GM18507 (cell line): Measurements from ENCODE around the gene SREK1IP1.

Experiments used
- DNase-seq: peaks from one replicate; pipeline ENCODE4 v3.0.0; 2011; ENCODE audit warnings: low read depth; ENCODE audit not compliant: insufficient read length; ENCODE audit errors: extremely low spot score
- FAIRE-seq: peaks from 2 replicates; lab custom pipeline; 2011; peaks lifted over from hg19 to GRCh38; lab: Jason Lieb, UNC

SREK1IP1 gene

DNA sequence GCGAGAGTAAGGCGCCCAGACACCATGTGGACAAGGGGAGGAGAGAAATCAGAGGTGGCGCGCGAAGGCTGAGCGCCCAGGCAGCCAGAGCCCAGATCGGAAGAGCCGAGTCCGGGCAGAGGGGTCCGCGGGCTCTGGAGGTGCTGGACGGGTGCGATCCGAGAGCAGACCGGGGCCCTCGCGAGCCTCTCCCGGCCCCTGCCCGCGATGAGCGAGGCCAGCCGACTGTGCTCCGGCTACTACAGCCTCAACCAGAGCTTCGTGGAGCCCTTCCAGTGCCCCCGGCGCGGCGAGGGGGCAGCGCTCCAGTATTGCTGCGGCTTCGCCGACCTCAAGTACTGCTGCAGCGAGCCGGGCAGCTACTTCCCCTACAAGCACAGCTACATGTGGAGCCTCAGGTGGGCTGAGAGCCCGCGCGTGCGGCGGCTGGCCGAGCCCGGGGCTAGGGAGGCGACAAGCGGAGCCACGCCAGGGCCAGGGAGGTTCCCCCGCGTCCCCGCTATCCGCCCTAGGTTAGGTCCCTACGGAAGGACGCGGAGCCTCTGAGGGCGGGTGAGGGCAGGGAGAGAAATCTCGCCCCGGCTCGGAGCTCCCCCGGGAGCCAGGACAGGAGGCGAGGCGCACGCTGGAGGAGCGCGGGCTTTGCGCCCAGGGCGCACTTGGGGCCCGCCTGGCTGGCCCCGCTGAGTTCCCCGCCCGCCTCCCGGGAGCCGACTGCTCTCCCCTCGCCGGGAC, 77.9 kb downstream of the SREK1IP1 start, which contains the start of gene SHISAL2B:
Gene SHISAL2B, plus strand, starts transcription at position 87 of the 735 bp plus-strand sequence. Its CDS starts 121 bp downstream, at position 208.
- DNase-seq, result no peak
- no peak for FAIRE-seq

- no peak for FAIRE-seq
- DNase-seq, result no peak
Observed at GRCh38 chr5:64690104-64690416, 78.4 kb downstream of the SREK1IP1 start.

- FAIRE-seq (no peak), DNase-seq (no peak)
Observed at GRCh38 chr5:64688965-64689364, 79.5 kb downstream of the SREK1IP1 start.

- DNase-seq, result no peak
- no peak for FAIRE-seq
Observed at GRCh38 chr5:64688391-64688790, 80.1 kb downstream of the SREK1IP1 start.

DNA sequence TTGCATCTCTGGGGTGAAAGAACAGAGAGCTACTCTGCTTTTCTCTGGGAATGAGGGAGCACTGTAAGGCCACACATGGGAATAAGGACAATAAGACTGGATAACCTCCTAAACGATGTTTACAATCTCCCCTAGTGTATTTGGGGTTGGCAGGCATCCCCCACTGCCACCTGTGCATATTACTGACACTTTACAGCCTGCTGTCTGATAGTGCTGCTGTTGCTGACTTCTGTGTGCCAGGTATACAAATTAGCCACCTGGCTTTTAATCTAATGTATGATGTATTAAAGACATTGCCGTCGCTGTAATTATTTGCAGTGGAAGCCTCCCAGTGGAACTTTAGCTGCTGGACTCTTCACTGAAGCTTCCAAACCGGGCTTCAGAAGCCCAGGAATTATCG, 82.6 kb downstream of the SREK1IP1 start:
- FAIRE-seq, result no peak
- DNase-seq, result no peak

DNA sequence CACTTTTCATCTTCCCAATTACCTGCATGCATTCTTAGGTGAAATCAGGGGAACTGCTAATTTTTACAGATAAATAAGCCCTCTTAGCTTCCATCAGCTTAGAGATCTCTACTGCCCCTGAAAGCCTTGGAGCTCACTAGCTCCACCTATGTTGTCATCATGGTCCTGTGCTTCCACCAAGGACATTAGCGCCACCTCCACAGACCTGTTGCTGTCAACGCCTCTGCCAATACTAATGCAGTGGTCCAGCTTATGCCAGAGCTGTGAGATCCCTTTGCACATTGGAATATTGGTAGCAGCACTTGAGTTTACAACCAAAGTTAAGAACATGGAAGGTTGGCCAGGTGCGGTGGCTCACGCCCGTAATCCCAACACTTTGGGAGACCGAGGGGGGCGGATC, 85.9 kb downstream of the SREK1IP1 start:
- FAIRE-seq (no peak), DNase-seq (no peak)

- FAIRE-seq (no peak), DNase-seq (no peak)
Observed at GRCh38 chr5:64680289-64680688, 88.2 kb downstream of the SREK1IP1 start.

GRCh38 chr5:64678374-64678773, 90.1 kb downstream of the SREK1IP1 start:
- DNase-seq, result no peak
- FAIRE-seq, result no peak

DNA sequence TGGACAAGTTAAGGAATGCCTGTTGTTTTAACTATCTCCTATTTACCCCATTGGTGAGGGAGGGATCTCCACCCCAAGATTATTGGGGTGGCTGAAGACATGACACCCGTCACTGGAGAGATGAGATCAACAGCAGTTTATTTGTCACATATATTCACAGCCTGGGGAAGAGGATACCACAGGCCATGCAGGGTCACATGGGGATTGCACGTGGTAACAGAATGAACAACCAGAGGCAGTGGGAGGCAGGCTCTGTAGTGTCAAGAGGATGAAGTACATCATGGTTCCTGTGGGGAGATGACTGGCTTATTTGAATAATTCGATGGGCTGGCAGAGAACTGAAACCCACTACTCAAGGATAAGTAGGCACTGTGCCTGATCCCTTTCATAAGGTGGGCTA, 96.8 kb downstream of the SREK1IP1 start:
- FAIRE-seq, result no peak
- DNase-seq, result no peak

GRCh38 chr5:64670277-64670676, 98.2 kb downstream of the SREK1IP1 start:
- FAIRE-seq, result no peak
- DNase-seq, result no peak
